HepG2 (cell line): ENCODE measurements around the gene LHPP. TPM values are rescaled to one million over a fixed set of nuclear protein-coding genes. Genes with fewer than 3 reads are reported as not detected.

Experiments used
- IRF2 ChIP-seq: IDR thresholded peaks from 2 replicates; pipeline ENCODE4 v1.6.1; 2018; ENCODE audit warnings: missing genetic modification reagents, missing compliant biosample characterization
- KDM2A ChIP-seq: sonication (generic); formaldehyde crosslinking; IDR thresholded peaks from 2 replicates; pipeline ENCODE4 v1.4.0; 2020; ENCODE audit warnings: low read depth, missing genetic modification reagents, borderline replicate concordance
- RAD21 ChIP-seq: fragments of 450-650 bp; formaldehyde crosslinking; IDR thresholded peaks from 2 replicates; pipeline ENCODE4 v1.5.0; 2020; ENCODE audit warnings: mild to moderate bottlenecking
- SOX5 ChIP-seq: IDR thresholded peaks from 2 replicates; pipeline ENCODE4 v1.6.1; 2016; ENCODE audit warnings: borderline replicate concordance
- SP2 ChIP-seq: sonication (generic); formaldehyde crosslinking; IDR thresholded peaks from 2 replicates; pipeline ENCODE4 v1.5.1; 2020; ENCODE audit warnings: mild to moderate bottlenecking, missing genetic modification reagents
- ZMYM4 ChIP-seq: sonication (generic); formaldehyde crosslinking; IDR thresholded peaks from 2 replicates; pipeline ENCODE4 v1.8.1; 2023; ENCODE audit warnings: mild to moderate bottlenecking, missing genetic modification reagents
- polyA plus RNA-seq, 8 experiments: library from polyadenylated mRNA; depleted of rRNA in 3 of 8; stranded (reverse) in 7 of 8; unstranded in 1 of 8; fragments of >200 nt; fragmentation: Illumina TruSeq in 4 of 8; extraction: Trizol in 4 of 8; gene quantifications; 2 replicates each; pipeline versions ENCODE4 v1.2.1 to v1.2.3, GENCODE V29; 2011 to 2016; ENCODE audit warnings: low read depth in 4 of 8, missing spikeins in 1 of 8, mixed read lengths in 1 of 8; ENCODE audit not compliant: insufficient read depth in 1 of 8
- total RNA-seq, 5 experiments: library from RNA; depleted of rRNA; stranded (reverse); fragments of >200 nt; fragmentation: Illumina TruSeq; extraction: Trizol; gene quantifications; 2 replicates each; pipeline ENCODE4 v1.2.3, GENCODE V29; 2016; ENCODE audit warnings: low read depth in 1 of 5
- TF ChIP-seq, protein P1 (sequence below): sonication (generic); formaldehyde crosslinking; IDR thresholded peaks from 2 replicates; pipeline ENCODE4 v1.5.0; 2020; ENCODE audit warnings: mild to moderate bottlenecking, missing genetic modification reagents, moderate library complexity
- TF ChIP-seq, protein P2 (sequence below): sonication (generic); formaldehyde crosslinking; IDR thresholded peaks from 2 replicates; pipeline ENCODE4 v1.5.0; 2020; ENCODE audit warnings: missing genetic modification reagents
- TF ChIP-seq, protein P3 (sequence below), 2 experiments: sonication (generic) in 1 of 2; formaldehyde crosslinking in 1 of 2; IDR thresholded peaks; 2 replicates each; pipeline versions ENCODE4 v1.4.0 to v1.6.1; 2016 to 2020; ENCODE audit warnings: borderline replicate concordance in 1 of 2, low read depth in 1 of 2, mild to moderate bottlenecking in 1 of 2, missing genetic modification reagents in 1 of 2
- TF ChIP-seq, protein P4 (sequence below): sonication (generic); formaldehyde crosslinking; IDR thresholded peaks from 2 replicates; pipeline ENCODE4 v1.4.0; 2020; ENCODE audit warnings: missing genetic modification reagents

Gene LHPP
- total and polyA plus RNA-seq, 2 of the 13 experiments (the other 11 are each of a cell fraction or from before 2014, with no cell fraction given), result 5.2 to 13.1 TPM

DNA sequence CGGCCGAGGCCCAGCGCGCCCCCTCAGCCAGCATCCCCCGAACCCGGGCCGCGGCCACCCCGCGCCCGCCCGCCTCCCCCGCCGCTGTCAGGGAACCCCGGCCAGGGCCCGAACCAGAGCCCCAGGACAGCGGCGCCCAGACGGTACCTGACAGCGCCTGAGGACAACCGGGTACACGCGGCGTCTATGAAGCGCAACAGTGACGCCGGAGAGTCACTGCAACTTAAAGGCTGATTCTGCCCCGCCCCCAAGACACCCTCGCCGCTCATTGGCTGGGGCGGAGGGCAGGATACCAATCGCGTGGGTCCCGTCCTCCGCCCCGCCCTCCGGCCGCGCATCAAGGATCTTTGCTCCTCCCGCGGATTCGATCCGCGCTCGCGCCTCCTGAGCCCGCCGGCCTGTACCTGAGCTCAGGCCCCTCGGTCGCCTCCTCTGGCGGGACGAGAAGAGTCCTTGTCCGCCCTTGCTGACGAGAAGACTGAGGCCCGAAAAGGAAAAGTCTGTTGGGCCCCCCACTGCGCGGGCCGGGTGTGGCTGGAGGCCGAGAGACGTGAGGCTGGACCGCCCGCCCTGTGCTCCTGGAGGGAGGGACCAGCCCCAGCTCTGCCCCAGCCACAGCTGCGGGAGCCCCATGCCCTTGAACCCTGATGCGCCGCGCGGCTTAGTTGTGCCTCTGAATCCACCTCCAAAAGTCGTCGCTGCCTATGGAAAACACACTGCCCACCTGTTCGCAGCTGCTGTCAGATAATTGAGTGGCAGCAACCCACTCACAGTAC, 42.7 kb upstream of the LHPP start, which contains the start of gene OAT (continued):
- TF ChIP-seq, protein P1, sequence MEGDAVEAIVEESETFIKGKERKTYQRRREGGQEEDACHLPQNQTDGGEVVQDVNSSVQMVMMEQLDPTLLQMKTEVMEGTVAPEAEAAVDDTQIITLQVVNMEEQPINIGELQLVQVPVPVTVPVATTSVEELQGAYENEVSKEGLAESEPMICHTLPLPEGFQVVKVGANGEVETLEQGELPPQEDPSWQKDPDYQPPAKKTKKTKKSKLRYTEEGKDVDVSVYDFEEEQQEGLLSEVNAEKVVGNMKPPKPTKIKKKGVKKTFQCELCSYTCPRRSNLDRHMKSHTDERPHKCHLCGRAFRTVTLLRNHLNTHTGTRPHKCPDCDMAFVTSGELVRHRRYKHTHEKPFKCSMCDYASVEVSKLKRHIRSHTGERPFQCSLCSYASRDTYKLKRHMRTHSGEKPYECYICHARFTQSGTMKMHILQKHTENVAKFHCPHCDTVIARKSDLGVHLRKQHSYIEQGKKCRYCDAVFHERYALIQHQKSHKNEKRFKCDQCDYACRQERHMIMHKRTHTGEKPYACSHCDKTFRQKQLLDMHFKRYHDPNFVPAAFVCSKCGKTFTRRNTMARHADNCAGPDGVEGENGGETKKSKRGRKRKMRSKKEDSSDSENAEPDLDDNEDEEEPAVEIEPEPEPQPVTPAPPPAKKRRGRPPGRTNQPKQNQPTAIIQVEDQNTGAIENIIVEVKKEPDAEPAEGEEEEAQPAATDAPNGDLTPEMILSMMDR (CRISPR knock-in tag), result peak; percentile 48
- TF ChIP-seq, protein P2, sequence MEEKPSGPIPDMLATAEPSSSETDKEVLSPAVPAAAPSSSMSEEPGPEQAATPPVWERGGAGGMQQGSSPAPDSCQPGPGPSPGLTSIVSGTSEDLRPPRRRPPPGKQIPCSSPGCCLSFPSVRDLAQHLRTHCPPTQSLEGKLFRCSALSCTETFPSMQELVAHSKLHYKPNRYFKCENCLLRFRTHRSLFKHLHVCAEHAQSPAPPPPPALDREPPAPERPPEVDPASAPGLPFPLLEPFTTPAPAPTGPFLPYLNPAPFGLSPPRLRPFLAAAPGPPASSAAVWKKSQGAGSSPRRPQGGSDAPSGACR (CRISPR knock-in tag), result peak; percentile 53; the same call in 1 of the 2 replicates
- TF ChIP-seq, protein P3, sequence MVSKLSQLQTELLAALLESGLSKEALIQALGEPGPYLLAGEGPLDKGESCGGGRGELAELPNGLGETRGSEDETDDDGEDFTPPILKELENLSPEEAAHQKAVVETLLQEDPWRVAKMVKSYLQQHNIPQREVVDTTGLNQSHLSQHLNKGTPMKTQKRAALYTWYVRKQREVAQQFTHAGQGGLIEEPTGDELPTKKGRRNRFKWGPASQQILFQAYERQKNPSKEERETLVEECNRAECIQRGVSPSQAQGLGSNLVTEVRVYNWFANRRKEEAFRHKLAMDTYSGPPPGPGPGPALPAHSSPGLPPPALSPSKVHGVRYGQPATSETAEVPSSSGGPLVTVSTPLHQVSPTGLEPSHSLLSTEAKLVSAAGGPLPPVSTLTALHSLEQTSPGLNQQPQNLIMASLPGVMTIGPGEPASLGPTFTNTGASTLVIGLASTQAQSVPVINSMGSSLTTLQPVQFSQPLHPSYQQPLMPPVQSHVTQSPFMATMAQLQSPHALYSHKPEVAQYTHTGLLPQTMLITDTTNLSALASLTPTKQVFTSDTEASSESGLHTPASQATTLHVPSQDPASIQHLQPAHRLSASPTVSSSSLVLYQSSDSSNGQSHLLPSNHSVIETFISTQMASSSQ (IDR thresholded peaks at IDR 0.05; ENCODE audit: low read depth), result no peak
- TF ChIP-seq, protein P3 (CRISPR knock-in tag; IDR thresholded peaks at IDR 0.05; ENCODE audit: borderline replicate concordance), result peak; percentile 15; the same call in 1 of the 2 replicates
- TF ChIP-seq, protein P4, sequence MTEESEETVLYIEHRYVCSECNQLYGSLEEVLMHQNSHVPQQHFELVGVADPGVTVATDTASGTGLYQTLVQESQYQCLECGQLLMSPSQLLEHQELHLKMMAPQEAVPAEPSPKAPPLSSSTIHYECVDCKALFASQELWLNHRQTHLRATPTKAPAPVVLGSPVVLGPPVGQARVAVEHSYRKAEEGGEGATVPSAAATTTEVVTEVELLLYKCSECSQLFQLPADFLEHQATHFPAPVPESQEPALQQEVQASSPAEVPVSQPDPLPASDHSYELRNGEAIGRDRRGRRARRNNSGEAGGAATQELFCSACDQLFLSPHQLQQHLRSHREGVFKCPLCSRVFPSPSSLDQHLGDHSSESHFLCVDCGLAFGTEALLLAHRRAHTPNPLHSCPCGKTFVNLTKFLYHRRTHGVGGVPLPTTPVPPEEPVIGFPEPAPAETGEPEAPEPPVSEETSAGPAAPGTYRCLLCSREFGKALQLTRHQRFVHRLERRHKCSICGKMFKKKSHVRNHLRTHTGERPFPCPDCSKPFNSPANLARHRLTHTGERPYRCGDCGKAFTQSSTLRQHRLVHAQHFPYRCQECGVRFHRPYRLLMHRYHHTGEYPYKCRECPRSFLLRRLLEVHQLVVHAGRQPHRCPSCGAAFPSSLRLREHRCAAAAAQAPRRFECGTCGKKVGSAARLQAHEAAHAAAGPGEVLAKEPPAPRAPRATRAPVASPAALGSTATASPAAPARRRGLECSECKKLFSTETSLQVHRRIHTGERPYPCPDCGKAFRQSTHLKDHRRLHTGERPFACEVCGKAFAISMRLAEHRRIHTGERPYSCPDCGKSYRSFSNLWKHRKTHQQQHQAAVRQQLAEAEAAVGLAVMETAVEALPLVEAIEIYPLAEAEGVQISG, result peak; percentile 25; the same call in 1 of the 2 replicates
- TF ChIP-seq SOX5 (CRISPR knock-in tag), result 0 out of 2 replicates have a peak, but pooled peaks have one; percentile 26
- peak; percentile 93 for TF ChIP-seq ZMYM4
- TF ChIP-seq SP2, result peak; percentile 81
- peak; percentile 51; the same call in 1 of the 2 replicates for TF ChIP-seq IRF2
- peak; percentile 42; the same call in 1 of the 2 replicates for TF ChIP-seq KDM2A (CRISPR knock-in tag)
- peak; percentile 10; the same call in 1 of the 2 replicates for TF ChIP-seq RAD21 (CRISPR knock-in tag)
